Osteoblast (primary cell): ENCODE measurements around the gene RNASEH2C. TPM values are rescaled to one million over a fixed set of nuclear protein-coding genes. Genes with fewer than 3 reads are reported as not detected.

Experiments
- DNase-seq: peaks from one replicate; pipeline ENCODE4 v3.0.0; 2011; ENCODE audit warnings: low spot score, mixed read lengths; ENCODE audit not compliant: insufficient read length; ENCODE audit errors: missing footprints
- H2AFZ ChIP-seq: 2 replicates; pipeline ENCODE4 v1.6.0; 2011; ENCODE audit warnings: mild to moderate bottlenecking, low read length
- H3K27ac ChIP-seq: 2 replicates; pipeline ENCODE4 v1.5.1; 2011; ENCODE audit warnings: mild to moderate bottlenecking, low read depth, low read length, moderate library complexity
- H3K27me3 ChIP-seq: 2 replicates; pipeline ENCODE4 v1.6.0; 2012; ENCODE audit warnings: mild to moderate bottlenecking, control low read depth, inconsistent platforms, low read length, moderate library complexity; ENCODE audit not compliant: insufficient read depth
- H3K36me3 ChIP-seq: 2 replicates; pipeline ENCODE4 v1.5.1; 2011; ENCODE audit warnings: mild to moderate bottlenecking, low read length, control low read depth, moderate library complexity; ENCODE audit not compliant: insufficient read depth
- H3K4me1 ChIP-seq: 2 replicates; pipeline ENCODE4 v1.5.1; 2011; ENCODE audit warnings: mild to moderate bottlenecking, low read length, control low read depth, moderate library complexity; ENCODE audit not compliant: insufficient read depth
- H3K4me2 ChIP-seq: 2 replicates; pipeline ENCODE4 v1.6.0; 2011; ENCODE audit warnings: mild to moderate bottlenecking, low read length; ENCODE audit not compliant: insufficient read depth
- H3K4me3 ChIP-seq: fragments of 200-600 bp; sonication (generic); 3 replicates; pipeline ENCODE4 v1.5.1; 2012; ENCODE audit warnings: mild to moderate bottlenecking, low read length, inconsistent platforms; ENCODE audit not compliant: insufficient read depth
- H3K79me2 ChIP-seq: 2 replicates; pipeline ENCODE4 v1.6.0; 2012; ENCODE audit warnings: mild to moderate bottlenecking, low read length, control low read depth, inconsistent platforms; ENCODE audit not compliant: insufficient read depth
- H3K9me3 ChIP-seq: 2 replicates; pipeline ENCODE4 v1.5.1; 2011; ENCODE audit warnings: low read depth, low read length, control low read depth
- H4K20me1 ChIP-seq: 2 replicates; pipeline ENCODE4 v1.6.0; 2012; ENCODE audit warnings: mild to moderate bottlenecking, low read length, control low read depth; ENCODE audit not compliant: insufficient read depth
- total RNA-seq: library from RNA; depleted of rRNA; stranded (reverse); fragments of >200 nt; gene quantifications from 2 replicates; pipeline ENCODE4 v1.2.3, GENCODE V29; 2012
- TF ChIP-seq, protein P1 (sequence below): IDR thresholded peaks from 2 replicates; pipeline ENCODE4 v1.5.1; 2011; ENCODE audit warnings: mild to moderate bottlenecking, low read depth, low read length, moderate library complexity; ENCODE audit errors: extremely low read depth

RNASEH2C gene
- total RNA-seq, 1 donor: 27.9 TPM

DNA sequence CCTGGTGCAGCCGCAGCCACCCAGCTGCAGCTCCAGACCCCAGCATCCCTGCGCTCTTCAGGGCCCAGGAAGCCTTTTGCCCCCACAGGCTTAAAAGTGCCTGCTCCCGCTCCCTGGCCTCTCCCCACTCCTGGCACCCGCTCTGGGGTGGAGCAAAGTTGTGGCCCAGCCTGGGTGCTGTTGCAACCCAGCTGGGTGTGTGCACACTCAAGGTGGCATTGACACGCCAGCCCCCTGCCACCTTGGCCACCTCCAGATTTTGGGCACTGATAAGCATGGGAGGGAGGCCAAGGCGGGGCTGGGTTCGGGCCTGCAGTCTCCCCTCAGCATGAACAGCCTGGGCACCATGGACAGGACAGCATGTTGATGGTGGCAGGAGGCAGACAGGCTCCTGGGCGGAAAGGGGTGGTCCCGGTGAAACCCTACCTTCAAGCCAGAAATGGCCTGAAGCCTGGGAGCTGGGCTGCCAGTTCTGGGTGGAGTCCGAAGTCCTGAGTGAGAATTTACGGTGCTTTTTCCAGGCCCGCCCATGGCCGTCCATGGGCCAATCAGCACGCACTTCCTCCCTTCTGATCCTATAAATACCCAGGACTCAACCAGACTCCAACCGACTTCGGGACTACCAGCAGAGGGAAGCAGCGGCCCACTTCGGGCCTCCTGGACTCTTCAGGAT, 23.6 kb upstream of the RNASEH2C start:
- Histone ChIP-seq H3K27ac (no peak overlapping the region), H3K4me3 (no peak overlapping the region), H3K36me3 (no peaks in the 10 kb centered on the region), H4K20me1 (no peaks in the 10 kb centered on the region), H3K9me3 (no peaks in the 10 kb centered on the region), H3K79me2 (no peaks in the 10 kb centered on the region), H3K4me1 (no peaks in the 10 kb centered on the region), H3K27me3 (peaks cover 4% of the 10 kb centered on the region), H3K4me2 (no peak overlapping the region), H2AFZ (no peak overlapping the region)
- DNase-seq: no peak
- TF ChIP-seq, protein P1, sequence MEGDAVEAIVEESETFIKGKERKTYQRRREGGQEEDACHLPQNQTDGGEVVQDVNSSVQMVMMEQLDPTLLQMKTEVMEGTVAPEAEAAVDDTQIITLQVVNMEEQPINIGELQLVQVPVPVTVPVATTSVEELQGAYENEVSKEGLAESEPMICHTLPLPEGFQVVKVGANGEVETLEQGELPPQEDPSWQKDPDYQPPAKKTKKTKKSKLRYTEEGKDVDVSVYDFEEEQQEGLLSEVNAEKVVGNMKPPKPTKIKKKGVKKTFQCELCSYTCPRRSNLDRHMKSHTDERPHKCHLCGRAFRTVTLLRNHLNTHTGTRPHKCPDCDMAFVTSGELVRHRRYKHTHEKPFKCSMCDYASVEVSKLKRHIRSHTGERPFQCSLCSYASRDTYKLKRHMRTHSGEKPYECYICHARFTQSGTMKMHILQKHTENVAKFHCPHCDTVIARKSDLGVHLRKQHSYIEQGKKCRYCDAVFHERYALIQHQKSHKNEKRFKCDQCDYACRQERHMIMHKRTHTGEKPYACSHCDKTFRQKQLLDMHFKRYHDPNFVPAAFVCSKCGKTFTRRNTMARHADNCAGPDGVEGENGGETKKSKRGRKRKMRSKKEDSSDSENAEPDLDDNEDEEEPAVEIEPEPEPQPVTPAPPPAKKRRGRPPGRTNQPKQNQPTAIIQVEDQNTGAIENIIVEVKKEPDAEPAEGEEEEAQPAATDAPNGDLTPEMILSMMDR: peak; percentile 61

- peaks cover 1% of the 10 kb centered on the region for H3K27me3 ChIP-seq
- no peaks in the 10 kb centered on the region for H3K9me3 ChIP-seq
- H3K4me1 ChIP-seq: no peaks in the 10 kb centered on the region
- TF ChIP-seq, protein P1: no peak
- H3K36me3 ChIP-seq: no peaks in the 10 kb centered on the region
- H3K27ac ChIP-seq: no peak overlapping the region
- no peak overlapping the region for H2AFZ ChIP-seq
- no peak overlapping the region for H3K4me2 ChIP-seq
- DNase-seq: no peak
- no peak overlapping the region for H3K4me3 ChIP-seq
- H4K20me1 ChIP-seq: no peaks in the 10 kb centered on the region
- H3K79me2 ChIP-seq: no peaks in the 10 kb centered on the region
These were observed 23.1 kb upstream of the RNASEH2C start for GRCh38 chr11:65743681-65744025.

GRCh38 chr11:65742353-65742752, 21.8 kb upstream of the RNASEH2C start:
- H3K4me2 ChIP-seq: no peak overlapping the region
- DNase-seq: no peak
- no peaks in the 10 kb centered on the region for H3K9me3 ChIP-seq
- H3K27ac ChIP-seq: no peak overlapping the region
- H3K79me2 ChIP-seq: no peaks in the 10 kb centered on the region
- no peak overlapping the region for H2AFZ ChIP-seq
- H3K4me1 ChIP-seq: no peaks in the 10 kb centered on the region
- no peak overlapping the region for H3K4me3 ChIP-seq
- TF ChIP-seq, protein P1: no peak
- no peaks in the 10 kb centered on the region for H3K36me3 ChIP-seq
- H3K27me3 ChIP-seq: peaks cover 4% of the 10 kb centered on the region
- no peaks in the 10 kb centered on the region for H4K20me1 ChIP-seq

- Histone ChIP-seq H3K4me3 (no peak overlapping the region), H3K79me2 (no peaks in the 10 kb centered on the region), H2AFZ (no peak overlapping the region), H3K27ac (no peak overlapping the region), H3K36me3 (no peaks in the 10 kb centered on the region), H4K20me1 (no peaks in the 10 kb centered on the region), H3K27me3 (peaks cover 11% of the 10 kb centered on the region), H3K4me2 (no peak overlapping the region), H3K9me3 (no peaks in the 10 kb centered on the region), H3K4me1 (no peaks in the 10 kb centered on the region)
- no peak for DNase-seq
- TF ChIP-seq, protein P1: no peak
These were observed 20.6 kb upstream of the RNASEH2C start for GRCh38 chr11:65741185-65741584.
